BJ (cell line): ENCODE data around the gene CNPY1. TPM values are rescaled to one million over a fixed set of nuclear protein-coding genes. Genes with fewer than 3 reads are reported as not detected.

Experiments
- CTCF ChIA-PET: fragments of 350-600 bp; formaldehyde crosslinking; extraction: SDS; loops from one replicate; lab custom pipeline; 2021; ENCODE audit warnings: antibody characterized with exemption, inconsistent platforms; lab: Yijun Ruan, JAX
- POLR2A ChIA-PET: fragments of 300-600 bp; sonication (Branson Sonifier 250); formaldehyde crosslinking; extraction: SDS; loops from one replicate; lab custom pipeline; 2021; ENCODE audit warnings: antibody characterized with exemption; lab: Charles Lee
- DNase-seq: peaks from one replicate; pipeline ENCODE4 v3.0.0-alpha.2; 2011; ENCODE audit warnings: low read depth
- H3K27me3 ChIP-seq: 2 replicates; pipeline ENCODE4 v1.6.0; 2011; ENCODE audit warnings: low read length; ENCODE audit not compliant: control insufficient read depth, insufficient read depth
- H3K36me3 ChIP-seq: 2 replicates; pipeline ENCODE4 v1.5.1; 2011; ENCODE audit warnings: low read length; ENCODE audit not compliant: control insufficient read depth, insufficient read depth
- H3K4me3 ChIP-seq: 2 replicates; pipeline ENCODE4 v1.5.1; 2011; ENCODE audit warnings: low read depth, mild to moderate bottlenecking, control low read depth, low read length
- polyA plus RNA-seq: library from polyadenylated mRNA; depleted of rRNA; stranded (reverse); fragments of >200 nt; gene quantifications from 2 replicates; pipeline ENCODE4 v1.2.3, GENCODE V29; 2011
- TF ChIP-seq, protein P1 (sequence below): IDR thresholded peaks from 2 replicates; pipeline ENCODE4 v1.5.1; 2011; ENCODE audit warnings: low read depth, mild to moderate bottlenecking, control low read depth, inconsistent platforms, low read length, moderate library complexity; ENCODE audit not compliant: insufficient read depth

The CNPY1 gene
- polyA plus RNA-seq, 1 experiment: not detected

DNA sequence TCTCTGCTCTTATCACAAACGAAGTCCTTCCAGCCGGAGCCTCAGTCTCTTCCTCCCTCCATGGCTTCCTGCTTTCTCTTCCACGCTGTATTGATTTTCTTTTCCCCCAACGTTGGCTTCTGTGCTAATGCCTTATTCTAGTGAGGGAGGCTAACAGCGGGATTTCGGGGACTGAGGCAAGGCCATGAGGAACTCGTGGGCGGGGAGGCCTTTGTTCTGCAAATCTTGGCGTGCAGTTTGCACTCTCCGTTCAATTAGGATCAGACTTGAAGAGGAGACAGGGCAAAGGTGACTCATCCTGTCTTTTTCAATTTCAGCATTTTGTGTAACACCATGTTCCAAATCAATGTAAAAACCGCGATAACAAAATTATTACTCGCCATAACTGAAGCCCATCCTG, 63.1 kb downstream of the CNPY1 start:
- Histone ChIP-seq H3K4me3 (no peak overlapping the region), H3K27me3 (no peaks in the 10 kb centered on the region), H3K36me3 (no peaks in the 10 kb centered on the region)
- ChIA-PET CTCF (no interaction called here), POLR2A (no interaction called here)
- TF ChIP-seq, protein P1, sequence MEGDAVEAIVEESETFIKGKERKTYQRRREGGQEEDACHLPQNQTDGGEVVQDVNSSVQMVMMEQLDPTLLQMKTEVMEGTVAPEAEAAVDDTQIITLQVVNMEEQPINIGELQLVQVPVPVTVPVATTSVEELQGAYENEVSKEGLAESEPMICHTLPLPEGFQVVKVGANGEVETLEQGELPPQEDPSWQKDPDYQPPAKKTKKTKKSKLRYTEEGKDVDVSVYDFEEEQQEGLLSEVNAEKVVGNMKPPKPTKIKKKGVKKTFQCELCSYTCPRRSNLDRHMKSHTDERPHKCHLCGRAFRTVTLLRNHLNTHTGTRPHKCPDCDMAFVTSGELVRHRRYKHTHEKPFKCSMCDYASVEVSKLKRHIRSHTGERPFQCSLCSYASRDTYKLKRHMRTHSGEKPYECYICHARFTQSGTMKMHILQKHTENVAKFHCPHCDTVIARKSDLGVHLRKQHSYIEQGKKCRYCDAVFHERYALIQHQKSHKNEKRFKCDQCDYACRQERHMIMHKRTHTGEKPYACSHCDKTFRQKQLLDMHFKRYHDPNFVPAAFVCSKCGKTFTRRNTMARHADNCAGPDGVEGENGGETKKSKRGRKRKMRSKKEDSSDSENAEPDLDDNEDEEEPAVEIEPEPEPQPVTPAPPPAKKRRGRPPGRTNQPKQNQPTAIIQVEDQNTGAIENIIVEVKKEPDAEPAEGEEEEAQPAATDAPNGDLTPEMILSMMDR: no peak
- DNase-seq: no peak

DNA sequence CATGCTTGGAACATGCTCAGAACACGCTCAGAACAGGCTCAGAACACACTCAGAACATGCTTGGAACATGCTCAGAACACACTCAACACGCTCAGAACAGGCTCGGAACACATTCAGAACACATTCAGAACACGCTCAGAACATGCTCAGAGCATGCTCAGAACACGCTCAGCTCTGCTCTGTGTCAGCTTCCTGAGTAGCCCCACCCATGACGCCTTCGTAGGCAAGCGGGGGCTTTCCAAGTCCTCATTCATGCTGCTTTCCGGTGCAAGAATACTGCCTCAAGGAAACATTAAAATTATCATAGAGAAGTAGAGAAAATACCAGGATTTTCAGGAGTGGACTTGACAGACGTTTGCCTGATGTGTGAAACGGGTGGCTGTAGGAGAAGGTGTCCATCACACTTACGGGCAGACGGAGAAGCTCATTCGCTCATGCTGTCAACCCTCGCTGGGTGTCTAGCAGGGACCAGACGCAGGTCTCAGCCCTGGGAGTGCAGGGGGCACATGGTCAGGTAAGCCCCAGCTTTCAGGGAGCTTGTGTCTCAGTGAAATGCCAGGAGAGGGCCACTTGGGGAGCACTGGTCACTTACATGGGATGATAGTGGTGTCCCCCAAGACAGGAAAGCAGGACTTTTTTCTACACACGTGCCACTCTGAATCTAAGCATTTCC, 63.7 kb downstream of the CNPY1 start:
- H3K27me3 ChIP-seq: no peaks in the 10 kb centered on the region
- POLR2A ChIA-PET: no interaction called here
- no peak for DNase-seq

DNA sequence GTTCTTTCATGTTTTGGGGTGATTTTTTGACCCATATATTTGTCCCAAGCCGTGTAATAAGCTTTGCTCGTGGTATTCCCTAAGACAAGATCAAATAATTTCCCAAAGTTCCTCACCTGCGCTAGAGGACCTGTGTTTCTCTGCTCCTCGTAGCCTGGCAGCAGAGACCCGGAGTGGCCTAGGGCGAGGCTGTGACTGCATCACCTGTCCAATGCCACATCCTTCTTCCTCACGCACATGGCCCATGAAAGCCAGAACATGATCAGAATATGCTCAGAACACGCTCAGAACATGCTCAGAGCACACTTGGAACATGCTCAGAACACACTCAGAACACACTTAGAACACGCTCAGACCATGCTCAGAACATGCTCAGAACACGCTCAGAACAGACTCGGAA, 64.6 kb downstream of the CNPY1 start:
- TF ChIP-seq, protein P1: no peak
- POLR2A ChIA-PET: no interaction called here
- CTCF ChIA-PET: no interaction called here
- H3K36me3 ChIP-seq: no peaks in the 10 kb centered on the region
- DNase-seq: no peak
- H3K27me3 ChIP-seq: no peaks in the 10 kb centered on the region
- no peak overlapping the region for H3K4me3 ChIP-seq

More for the DNA sequence above, 63.7 kb downstream of the CNPY1 start:
- H3K4me3 ChIP-seq: no peak overlapping the region
- CTCF ChIA-PET: no interaction called here
- TF ChIP-seq, protein P1: no peak
- H3K36me3 ChIP-seq: no peaks in the 10 kb centered on the region

DNA sequence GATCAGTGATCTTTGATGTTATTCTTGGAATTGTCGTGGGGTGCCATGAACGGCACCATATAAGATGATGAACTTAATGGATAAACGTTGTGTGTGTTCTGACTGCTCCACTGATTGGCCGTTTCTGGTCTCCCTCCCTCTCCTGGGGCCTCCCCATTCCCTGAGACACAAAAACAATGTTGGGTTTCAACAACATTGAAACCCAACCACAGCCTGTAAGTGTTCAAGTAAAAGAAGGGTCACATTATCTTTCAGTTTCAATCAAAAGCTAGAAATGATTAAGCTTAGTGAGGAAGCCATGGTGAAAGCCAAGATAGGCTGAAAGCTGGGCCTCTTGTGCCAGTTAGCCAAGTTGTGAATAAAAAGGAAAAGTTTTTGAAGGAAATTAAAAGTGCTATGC, 68.9 kb downstream of the CNPY1 start:
- H3K4me3 ChIP-seq: no peak overlapping the region
- H3K27me3 ChIP-seq: 0 out of 2 replicates have a peak, but pooled peaks cover 5% of the 10 kb centered on the region
- ChIA-PET POLR2A (no interaction called here), CTCF (no interaction called here)
- H3K36me3 ChIP-seq: no peaks in the 10 kb centered on the region
- TF ChIP-seq, protein P1: no peak
- no peak for DNase-seq

DNA sequence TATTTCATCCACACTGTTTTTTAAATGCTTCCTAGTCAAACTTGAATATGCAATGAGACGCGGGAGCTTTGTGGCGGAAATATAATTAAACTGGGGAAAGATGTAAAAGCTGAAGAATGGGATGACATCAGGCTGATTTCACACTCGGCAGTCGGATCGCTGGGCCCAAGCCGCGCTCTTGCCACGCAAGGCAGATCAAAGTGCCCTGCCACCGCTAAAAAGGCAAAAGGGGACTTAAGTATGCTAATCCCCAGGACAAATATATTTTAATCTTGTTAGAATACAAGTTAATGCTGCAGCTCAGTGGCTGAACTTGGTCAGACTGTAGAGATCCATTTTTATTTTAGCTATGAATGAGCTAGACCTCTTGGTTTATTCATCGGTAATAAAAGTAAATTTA, 74.6 kb downstream of the CNPY1 start:
- H3K27me3 ChIP-seq: peaks cover 45% of the 10 kb centered on the region
- no peak for DNase-seq
- H3K36me3 ChIP-seq: no peaks in the 10 kb centered on the region
- H3K4me3 ChIP-seq: no peak overlapping the region
- POLR2A ChIA-PET: no interaction called here
- TF ChIP-seq, protein P1: no peak
- CTCF ChIA-PET: interaction anchor here (0.7 to 1.6 kb wide), 2 partner anchors 10 to 63 kb away, joined by 3 to 6 read pairs; no protein-coding TSS in a partner anchor
